ENCODE results near the gene MAEL.

DNA sequence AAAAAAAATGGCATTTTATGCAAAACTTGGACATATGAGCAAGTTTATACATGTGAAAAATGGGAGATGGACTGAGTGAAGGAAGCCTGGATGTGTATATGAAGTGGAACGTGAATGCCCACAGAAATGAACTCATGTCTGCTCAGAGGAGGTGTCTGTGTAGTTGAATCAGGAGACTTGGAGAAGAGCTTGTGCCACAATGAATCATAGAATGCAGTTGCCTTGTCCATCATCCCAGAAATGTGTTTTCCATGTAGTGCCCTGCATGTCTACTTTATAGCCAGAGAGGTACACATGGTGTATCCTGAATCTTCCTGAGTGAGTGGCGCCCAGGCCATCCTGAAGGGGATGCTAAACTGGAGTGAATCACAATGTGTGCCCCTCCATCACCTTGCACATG lies 11.1 kb upstream of the MAEL start:
- TF ChIP-seq, protein P1, sequence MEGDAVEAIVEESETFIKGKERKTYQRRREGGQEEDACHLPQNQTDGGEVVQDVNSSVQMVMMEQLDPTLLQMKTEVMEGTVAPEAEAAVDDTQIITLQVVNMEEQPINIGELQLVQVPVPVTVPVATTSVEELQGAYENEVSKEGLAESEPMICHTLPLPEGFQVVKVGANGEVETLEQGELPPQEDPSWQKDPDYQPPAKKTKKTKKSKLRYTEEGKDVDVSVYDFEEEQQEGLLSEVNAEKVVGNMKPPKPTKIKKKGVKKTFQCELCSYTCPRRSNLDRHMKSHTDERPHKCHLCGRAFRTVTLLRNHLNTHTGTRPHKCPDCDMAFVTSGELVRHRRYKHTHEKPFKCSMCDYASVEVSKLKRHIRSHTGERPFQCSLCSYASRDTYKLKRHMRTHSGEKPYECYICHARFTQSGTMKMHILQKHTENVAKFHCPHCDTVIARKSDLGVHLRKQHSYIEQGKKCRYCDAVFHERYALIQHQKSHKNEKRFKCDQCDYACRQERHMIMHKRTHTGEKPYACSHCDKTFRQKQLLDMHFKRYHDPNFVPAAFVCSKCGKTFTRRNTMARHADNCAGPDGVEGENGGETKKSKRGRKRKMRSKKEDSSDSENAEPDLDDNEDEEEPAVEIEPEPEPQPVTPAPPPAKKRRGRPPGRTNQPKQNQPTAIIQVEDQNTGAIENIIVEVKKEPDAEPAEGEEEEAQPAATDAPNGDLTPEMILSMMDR (tag by site-specific recombination; IDR thresholded peaks at IDR 0.05) = no peak
- TF ChIP-seq ZNF394 (tag by site-specific recombination; IDR thresholded peaks at IDR 0.05; ENCODE audit: borderline replicate concordance) = no peak
- TF ChIP-seq ZNF629 (tag by site-specific recombination; IDR thresholded peaks at IDR 0.05) = no peak
- TF ChIP-seq, protein P2, sequence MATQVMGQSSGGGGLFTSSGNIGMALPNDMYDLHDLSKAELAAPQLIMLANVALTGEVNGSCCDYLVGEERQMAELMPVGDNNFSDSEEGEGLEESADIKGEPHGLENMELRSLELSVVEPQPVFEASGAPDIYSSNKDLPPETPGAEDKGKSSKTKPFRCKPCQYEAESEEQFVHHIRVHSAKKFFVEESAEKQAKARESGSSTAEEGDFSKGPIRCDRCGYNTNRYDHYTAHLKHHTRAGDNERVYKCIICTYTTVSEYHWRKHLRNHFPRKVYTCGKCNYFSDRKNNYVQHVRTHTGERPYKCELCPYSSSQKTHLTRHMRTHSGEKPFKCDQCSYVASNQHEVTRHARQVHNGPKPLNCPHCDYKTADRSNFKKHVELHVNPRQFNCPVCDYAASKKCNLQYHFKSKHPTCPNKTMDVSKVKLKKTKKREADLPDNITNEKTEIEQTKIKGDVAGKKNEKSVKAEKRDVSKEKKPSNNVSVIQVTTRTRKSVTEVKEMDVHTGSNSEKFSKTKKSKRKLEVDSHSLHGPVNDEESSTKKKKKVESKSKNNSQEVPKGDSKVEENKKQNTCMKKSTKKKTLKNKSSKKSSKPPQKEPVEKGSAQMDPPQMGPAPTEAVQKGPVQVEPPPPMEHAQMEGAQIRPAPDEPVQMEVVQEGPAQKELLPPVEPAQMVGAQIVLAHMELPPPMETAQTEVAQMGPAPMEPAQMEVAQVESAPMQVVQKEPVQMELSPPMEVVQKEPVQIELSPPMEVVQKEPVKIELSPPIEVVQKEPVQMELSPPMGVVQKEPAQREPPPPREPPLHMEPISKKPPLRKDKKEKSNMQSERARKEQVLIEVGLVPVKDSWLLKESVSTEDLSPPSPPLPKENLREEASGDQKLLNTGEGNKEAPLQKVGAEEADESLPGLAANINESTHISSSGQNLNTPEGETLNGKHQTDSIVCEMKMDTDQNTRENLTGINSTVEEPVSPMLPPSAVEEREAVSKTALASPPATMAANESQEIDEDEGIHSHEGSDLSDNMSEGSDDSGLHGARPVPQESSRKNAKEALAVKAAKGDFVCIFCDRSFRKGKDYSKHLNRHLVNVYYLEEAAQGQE (tag by site-specific recombination; IDR thresholded peaks at IDR 0.05) = no peak
- TF ChIP-seq KLF9 (tag by site-specific recombination; IDR thresholded peaks at IDR 0.05; ENCODE audit: low read depth) = no peak

Data from HEK293 (cell line).